Measurements from ENCODE around the gene USP49. TPM values are rescaled to one million over a fixed set of nuclear protein-coding genes. Genes with fewer than 3 reads are reported as not detected.

USP49 gene
- total RNA-seq, 1 donor from 2014 or later = 8.3 TPM

- no peak for DNase-seq (ENCODE audit: low spot score)
Measured at GRCh38 chr6:41877051-41877680, 18.0 kb downstream of the USP49 start.

- DNase-seq (ENCODE audit: low spot score) = no peak
Measured at GRCh38 chr6:41874741-41875140, 20.4 kb downstream of the USP49 start.

- DNase-seq (ENCODE audit: low spot score) = no peak
Measured at GRCh38 chr6:41872147-41872546, 23.0 kb downstream of the USP49 start.

- no peak for DNase-seq (ENCODE audit: low spot score)
Measured at GRCh38 chr6:41871691-41872090, 23.5 kb downstream of the USP49 start.

GRCh38 chr6:41859356-41859755, 35.8 kb downstream of the USP49 start:
- no peak for DNase-seq (ENCODE audit: low spot score)

GRCh38 chr6:41858703-41859102, 36.5 kb downstream of the USP49 start:
- DNase-seq (ENCODE audit: low spot score) = no peak

- no peak for DNase-seq (ENCODE audit: low spot score)
Measured at GRCh38 chr6:41850861-41851260, 44.3 kb downstream of the USP49 start.

GRCh38 chr6:41846666-41847237, 48.4 kb downstream of the USP49 start:
- no peak for DNase-seq (ENCODE audit: low spot score)

- no peak for DNase-seq (ENCODE audit: low spot score)
Measured at GRCh38 chr6:41843178-41843577, 52.0 kb downstream of the USP49 start.

- DNase-seq (ENCODE audit: low spot score) = no peak
Measured at GRCh38 chr6:41840326-41840725, 54.8 kb downstream of the USP49 start.

- no peak for DNase-seq (ENCODE audit: low spot score)
Measured at GRCh38 chr6:41836660-41837052, 58.5 kb downstream of the USP49 start.

GRCh38 chr6:41836022-41836659, 59.0 kb downstream of the USP49 start:
- no peak for DNase-seq (ENCODE audit: low spot score)

GRCh38 chr6:41832263-41832662, 62.9 kb downstream of the USP49 start:
- no peak for DNase-seq (ENCODE audit: low spot score)

- DNase-seq (ENCODE audit: low spot score) = no peak
Measured at GRCh38 chr6:41826343-41827022, 68.7 kb downstream of the USP49 start.

- DNase-seq (ENCODE audit: low spot score) = no peak
Measured at GRCh38 chr6:41824571-41825569, 70.3 kb downstream of the USP49 start.

- DNase-seq (ENCODE audit: low spot score) = no peak
Measured at GRCh38 chr6:41823178-41823577, 72.0 kb downstream of the USP49 start.

- no peak for DNase-seq (ENCODE audit: low spot score)
Measured at GRCh38 chr6:41822021-41822420, 73.2 kb downstream of the USP49 start.

GRCh38 chr6:41821266-41821665, 73.9 kb downstream of the USP49 start:
- DNase-seq (ENCODE audit: low spot score) = no peak

- no peak for DNase-seq (ENCODE audit: low spot score)
Measured at GRCh38 chr6:41818271-41819054, 76.7 kb downstream of the USP49 start.

- DNase-seq (ENCODE audit: low spot score) = no peak
Measured at GRCh38 chr6:41815587-41815986, 79.6 kb downstream of the USP49 start.
